Measurements from ENCODE around the gene RBM19.

RBM19 gene

DNA sequence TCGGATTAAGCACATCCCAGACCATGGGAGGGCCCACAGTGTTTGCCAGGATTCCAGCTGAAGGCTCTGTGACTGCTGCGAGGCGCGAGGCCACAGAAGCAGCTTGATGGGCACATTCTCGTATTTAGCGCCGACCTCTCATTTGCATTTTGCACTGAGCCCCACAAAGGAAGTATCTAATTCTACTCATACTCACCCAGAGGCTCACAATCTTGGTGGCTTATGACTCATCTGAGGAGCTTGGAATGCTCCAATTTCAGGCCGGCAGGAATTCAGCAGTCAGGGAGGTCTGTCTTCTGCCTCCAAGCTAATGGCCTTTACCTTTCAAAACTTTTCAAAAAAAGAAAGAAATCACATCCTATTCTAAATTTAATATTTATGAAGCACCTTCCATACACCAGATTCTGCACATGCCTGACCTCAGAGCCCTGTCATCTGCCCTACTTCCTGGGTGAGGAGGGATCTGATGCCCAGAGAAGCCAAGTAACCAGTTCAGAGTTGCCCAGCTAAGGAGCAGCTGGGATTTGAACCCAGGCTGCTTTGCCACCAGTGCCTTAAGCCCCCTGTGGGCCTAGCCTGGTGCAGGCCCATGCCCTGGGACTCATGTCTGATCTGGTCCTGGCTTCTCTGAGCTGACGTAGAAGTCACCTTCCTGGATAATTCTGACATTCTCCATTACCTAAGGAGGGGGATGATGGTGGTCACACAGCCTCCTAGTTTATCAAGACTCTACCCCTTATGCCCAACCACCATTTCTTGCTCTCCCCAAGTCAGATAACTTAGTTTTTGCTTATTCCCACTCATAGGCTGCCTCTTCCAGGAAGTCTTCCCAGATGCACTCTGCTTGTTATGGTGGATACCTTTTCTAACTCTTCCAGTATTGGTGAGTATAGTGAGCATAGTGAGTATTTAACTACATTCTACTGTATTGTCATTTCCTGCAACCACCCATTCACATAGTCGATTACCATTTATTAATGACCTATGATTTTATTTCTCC is 198.9 kb downstream of the RBM19 start:
- DNase-seq, result no peak
